22Rv1 (cell line): ENCODE measurements around the gene L2HGDH.

Experiments used
- ZFX ChIP-seq: fragments of 450-650 bp; IDR thresholded peaks from 2 replicates; pipeline ENCODE4 v1.6.1; 2017; ENCODE audit warnings: antibody characterized with exemption, borderline replicate concordance
- TF ChIP-seq, protein P1 (sequence below): fragments of 450-650 bp; IDR thresholded peaks from 2 replicates; pipeline ENCODE4 v1.5.1; 2017; ENCODE audit warnings: mild to moderate bottlenecking

DNA sequence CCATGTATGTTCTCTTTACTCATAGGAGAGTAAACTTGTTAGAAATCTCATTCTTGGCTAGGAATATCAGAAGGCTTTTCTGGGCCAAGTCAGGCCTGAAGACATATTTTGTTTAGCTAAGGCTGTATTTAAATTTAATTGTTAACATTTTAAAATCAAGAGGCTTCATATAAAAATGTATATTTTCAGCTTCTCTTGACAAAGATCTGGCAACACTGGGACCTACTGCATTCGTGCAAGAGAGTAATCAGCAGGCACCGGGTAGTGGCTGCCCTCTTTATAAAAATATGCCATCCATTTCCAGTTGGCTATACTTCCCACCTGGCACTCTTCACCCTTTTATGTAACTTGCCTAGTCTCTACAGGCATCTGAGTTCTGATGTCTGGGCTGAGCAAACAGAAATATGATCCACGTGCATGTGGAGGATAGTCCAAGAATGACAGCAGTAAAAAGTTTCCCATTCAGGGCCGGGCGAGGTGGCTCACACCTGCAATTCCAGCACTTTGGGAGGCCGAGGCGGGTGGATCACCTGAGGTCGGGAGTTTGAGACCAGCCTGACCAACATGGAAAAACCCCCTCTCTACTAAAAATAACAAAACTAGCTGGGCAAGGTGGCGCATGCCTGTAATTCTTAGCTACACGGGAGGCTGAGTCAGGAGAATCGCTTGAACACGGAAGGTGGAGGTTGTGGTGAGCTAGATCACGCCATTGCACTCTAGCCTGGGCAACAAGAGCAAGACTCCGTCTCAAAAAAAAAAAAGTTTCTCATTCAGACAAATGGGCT is 78.7 kb downstream of the L2HGDH start:
- TF ChIP-seq, protein P1, sequence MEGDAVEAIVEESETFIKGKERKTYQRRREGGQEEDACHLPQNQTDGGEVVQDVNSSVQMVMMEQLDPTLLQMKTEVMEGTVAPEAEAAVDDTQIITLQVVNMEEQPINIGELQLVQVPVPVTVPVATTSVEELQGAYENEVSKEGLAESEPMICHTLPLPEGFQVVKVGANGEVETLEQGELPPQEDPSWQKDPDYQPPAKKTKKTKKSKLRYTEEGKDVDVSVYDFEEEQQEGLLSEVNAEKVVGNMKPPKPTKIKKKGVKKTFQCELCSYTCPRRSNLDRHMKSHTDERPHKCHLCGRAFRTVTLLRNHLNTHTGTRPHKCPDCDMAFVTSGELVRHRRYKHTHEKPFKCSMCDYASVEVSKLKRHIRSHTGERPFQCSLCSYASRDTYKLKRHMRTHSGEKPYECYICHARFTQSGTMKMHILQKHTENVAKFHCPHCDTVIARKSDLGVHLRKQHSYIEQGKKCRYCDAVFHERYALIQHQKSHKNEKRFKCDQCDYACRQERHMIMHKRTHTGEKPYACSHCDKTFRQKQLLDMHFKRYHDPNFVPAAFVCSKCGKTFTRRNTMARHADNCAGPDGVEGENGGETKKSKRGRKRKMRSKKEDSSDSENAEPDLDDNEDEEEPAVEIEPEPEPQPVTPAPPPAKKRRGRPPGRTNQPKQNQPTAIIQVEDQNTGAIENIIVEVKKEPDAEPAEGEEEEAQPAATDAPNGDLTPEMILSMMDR: no peak
- TF ChIP-seq ZFX: no peak
